ENCODE measurements around the gene CD300LB. TPM values are rescaled to one million over a fixed set of nuclear protein-coding genes. Genes with fewer than 3 reads are reported as not detected.

The CD300LB gene
- total RNA-seq, 1 experiment from 2014 or later: not detected

- H3K4me3 Mint-ChIP-seq: no peak overlapping the region
- TF ChIP-seq ELF4 (CRISPR knock-in tag; IDR thresholded peaks at IDR 0.05; ENCODE audit: low read depth) (no peak), JAZF1 (CRISPR knock-in tag; IDR thresholded peaks at IDR 0.05) (no peak), ZNF138 (CRISPR knock-in tag; conservative IDR thresholded peaks at IDR 0.05) (no peak), FOXK1 (CRISPR knock-in tag; IDR thresholded peaks at IDR 0.05) (no peak), SMAD3 (CRISPR knock-in tag; IDR thresholded peaks at IDR 0.05; ENCODE audit: borderline replicate concordance) (no peak), PRRX2 (CRISPR knock-in tag; IDR thresholded peaks at IDR 0.05) (no peak), NFE2L1 (CRISPR knock-in tag; IDR thresholded peaks at IDR 0.05) (no peak), TEAD4 (CRISPR knock-in tag; IDR thresholded peaks at IDR 0.05) (no peak), ATF6 (CRISPR knock-in tag; IDR thresholded peaks at IDR 0.05) (no peak), PRDM15 (CRISPR knock-in tag; IDR thresholded peaks at IDR 0.05) (no peak), CREM (CRISPR knock-in tag; IDR thresholded peaks at IDR 0.05) (no peak), RORB (CRISPR knock-in tag; IDR thresholded peaks at IDR 0.05) (no peak), ETV6 (CRISPR knock-in tag; IDR thresholded peaks at IDR 0.05) (no peak), SMAD4 (CRISPR knock-in tag; IDR thresholded peaks at IDR 0.05) (no peak), MYBL2 (CRISPR knock-in tag; IDR thresholded peaks at IDR 0.05) (no peak), ZNF423 (CRISPR knock-in tag; IDR thresholded peaks at IDR 0.05) (no peak)
- TF ChIP-seq, protein P1, sequence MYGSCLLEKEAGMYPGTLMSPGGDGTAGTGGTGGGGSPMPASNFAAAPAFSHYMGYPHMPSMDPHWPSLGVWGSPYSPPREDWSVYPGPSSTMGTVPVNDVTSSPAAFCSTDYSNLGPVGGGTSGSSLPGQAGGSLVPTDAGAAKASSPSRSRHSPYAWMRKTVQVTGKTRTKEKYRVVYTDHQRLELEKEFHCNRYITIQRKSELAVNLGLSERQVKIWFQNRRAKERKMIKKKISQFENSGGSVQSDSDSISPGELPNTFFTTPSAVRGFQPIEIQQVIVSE (CRISPR knock-in tag; IDR thresholded peaks at IDR 0.05; ENCODE audit: borderline replicate concordance): no peak
- TF ChIP-seq, protein P2, sequence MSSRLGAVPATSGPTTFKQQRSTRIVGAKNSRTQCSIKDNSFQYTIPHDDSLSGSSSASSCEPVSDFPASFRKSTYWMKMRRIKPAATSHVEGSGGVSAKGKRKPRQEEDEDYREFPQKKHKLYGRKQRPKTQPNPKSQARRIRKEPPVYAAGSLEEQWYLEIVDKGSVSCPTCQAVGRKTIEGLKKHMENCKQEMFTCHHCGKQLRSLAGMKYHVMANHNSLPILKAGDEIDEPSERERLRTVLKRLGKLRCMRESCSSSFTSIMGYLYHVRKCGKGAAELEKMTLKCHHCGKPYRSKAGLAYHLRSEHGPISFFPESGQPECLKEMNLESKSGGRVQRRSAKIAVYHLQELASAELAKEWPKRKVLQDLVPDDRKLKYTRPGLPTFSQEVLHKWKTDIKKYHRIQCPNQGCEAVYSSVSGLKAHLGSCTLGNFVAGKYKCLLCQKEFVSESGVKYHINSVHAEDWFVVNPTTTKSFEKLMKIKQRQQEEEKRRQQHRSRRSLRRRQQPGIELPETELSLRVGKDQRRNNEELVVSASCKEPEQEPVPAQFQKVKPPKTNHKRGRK (CRISPR knock-in tag; IDR thresholded peaks at IDR 0.05; ENCODE audit: borderline replicate concordance): no peak
- TF ChIP-seq, protein P3, sequence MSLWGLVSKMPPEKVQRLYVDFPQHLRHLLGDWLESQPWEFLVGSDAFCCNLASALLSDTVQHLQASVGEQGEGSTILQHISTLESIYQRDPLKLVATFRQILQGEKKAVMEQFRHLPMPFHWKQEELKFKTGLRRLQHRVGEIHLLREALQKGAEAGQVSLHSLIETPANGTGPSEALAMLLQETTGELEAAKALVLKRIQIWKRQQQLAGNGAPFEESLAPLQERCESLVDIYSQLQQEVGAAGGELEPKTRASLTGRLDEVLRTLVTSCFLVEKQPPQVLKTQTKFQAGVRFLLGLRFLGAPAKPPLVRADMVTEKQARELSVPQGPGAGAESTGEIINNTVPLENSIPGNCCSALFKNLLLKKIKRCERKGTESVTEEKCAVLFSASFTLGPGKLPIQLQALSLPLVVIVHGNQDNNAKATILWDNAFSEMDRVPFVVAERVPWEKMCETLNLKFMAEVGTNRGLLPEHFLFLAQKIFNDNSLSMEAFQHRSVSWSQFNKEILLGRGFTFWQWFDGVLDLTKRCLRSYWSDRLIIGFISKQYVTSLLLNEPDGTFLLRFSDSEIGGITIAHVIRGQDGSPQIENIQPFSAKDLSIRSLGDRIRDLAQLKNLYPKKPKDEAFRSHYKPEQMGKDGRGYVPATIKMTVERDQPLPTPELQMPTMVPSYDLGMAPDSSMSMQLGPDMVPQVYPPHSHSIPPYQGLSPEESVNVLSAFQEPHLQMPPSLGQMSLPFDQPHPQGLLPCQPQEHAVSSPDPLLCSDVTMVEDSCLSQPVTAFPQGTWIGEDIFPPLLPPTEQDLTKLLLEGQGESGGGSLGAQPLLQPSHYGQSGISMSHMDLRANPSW (CRISPR knock-in tag; conservative IDR thresholded peaks at IDR 0.05; ENCODE audit: low read depth): no peak
- TF ChIP-seq, protein P4, sequence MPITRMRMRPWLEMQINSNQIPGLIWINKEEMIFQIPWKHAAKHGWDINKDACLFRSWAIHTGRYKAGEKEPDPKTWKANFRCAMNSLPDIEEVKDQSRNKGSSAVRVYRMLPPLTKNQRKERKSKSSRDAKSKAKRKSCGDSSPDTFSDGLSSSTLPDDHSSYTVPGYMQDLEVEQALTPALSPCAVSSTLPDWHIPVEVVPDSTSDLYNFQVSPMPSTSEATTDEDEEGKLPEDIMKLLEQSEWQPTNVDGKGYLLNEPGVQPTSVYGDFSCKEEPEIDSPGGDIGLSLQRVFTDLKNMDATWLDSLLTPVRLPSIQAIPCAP (CRISPR knock-in tag; IDR thresholded peaks at IDR 0.05): no peak
- ATAC-seq (no peak), DNase-seq (ENCODE audit: low spot score) (no peak)
- no peaks in the 10 kb centered on the region for H3K4me1 Mint-ChIP-seq
- no peaks in the 10 kb centered on the region for H3K9me3 Mint-ChIP-seq
- no peaks in the 10 kb centered on the region for H3K36me3 Mint-ChIP-seq
- ChIA-PET POLR2A (no interaction called here), CTCF (interaction anchor here (0.6 to 1.7 kb wide), 7 partner anchors 8 to 239 kb away, joined by 3 to 13 read pairs (median 4); no protein-coding TSS in a partner anchor)
- H3K27ac Mint-ChIP-seq: no peak overlapping the region
- H3K27me3 Mint-ChIP-seq (ENCODE audit: low read depth): peaks cover 5% of the 10 kb centered on the region
Observed at GRCh38 chr17:74543891-74544760, 12.9 kb upstream of the CD300LB start.
